Stimulated activated CD4-positive, alpha-beta T cell treated with anti-CD3 and anti-CD28 coated beads, Interleukin-15, amount 100 ng/mL, for 48 hours (primary cell): ENCODE data around the gene LRP5.

Source experiments
- DNase-seq, 2 donors: peaks; one replicate each; pipeline ENCODE4 v3.0.0-alpha.2; 2020; ENCODE audit warnings: low read depth in 2 of 2

Gene LRP5

GRCh38 chr11:68308068-68308467, 4.3 kb upstream of the LRP5 start:
- no peak for DNase-seq

DNA sequence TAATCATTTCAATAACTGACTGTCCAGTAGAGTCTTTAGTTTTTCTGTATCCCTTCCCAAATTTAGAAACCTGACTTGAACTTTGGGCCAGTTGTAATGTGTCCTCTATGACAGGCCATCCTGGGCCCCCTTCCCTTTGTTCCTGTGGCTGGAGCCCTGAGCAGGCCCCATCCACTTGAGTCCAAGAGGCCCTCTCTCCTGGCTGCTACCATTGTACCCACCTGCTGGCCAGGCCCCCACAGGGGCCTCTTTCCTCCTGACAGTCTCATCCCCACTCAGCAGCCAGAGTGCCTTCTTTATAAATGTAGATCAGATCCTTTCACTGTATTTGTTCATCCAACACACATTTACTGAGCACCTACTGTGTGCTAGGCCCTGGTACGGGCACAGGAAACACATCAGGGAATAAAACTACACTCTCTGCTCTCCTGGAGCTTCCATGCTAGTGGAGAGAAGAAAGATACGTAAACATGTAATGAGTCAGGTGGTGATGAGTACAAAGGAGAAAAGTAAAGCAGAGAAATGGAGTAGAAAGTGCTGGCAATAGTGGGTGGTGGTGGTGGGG, 2.7 kb upstream of the LRP5 start:
- DNase-seq = no peak

DNA sequence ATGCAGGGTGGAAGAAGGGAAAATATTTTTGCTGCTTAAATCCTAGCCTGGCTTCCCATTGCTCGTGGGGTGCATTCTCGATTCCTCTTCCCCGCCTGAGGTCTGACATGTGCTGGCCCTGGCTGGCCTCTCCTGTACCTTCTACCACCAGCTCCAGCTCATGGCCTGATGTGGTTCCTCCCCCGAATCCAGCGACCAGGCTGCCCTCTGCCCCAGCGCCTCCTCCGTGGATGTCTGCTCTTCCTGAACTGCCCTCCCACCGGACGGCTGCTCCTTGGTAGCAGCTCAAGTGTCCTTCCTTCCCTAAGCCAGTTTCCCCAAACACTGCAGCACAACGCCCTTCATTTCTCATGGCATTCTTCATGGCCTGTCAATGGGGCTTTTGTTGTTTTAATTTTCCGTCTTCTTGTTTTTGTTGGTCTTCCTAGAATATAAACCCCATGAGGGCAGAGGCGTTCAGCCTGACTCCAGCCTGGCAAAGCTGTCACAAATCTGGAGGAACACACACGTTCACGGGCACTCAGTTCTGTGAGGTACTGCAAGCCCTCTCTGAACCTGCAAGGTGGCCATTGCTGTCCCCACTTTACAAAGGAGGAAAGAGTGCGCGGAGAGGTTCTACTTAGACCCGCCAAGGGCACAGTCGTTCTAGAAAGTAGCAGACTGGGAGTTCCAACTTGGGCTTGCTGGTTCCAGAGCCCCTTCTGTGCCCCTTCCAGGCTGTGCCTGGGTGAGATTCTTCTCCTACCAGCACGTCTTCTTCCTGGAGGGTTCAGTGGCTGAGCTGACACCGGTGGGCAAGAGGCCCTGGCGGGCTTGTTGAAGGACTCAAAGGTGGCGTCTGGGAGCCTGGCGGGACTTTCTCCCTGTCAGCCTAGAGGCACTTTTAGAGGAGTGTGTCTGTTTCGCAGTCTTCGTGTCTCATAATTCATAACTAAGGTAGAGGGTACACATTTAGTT, 953 bp upstream of the LRP5 start:
- DNase-seq = no peak

DNA sequence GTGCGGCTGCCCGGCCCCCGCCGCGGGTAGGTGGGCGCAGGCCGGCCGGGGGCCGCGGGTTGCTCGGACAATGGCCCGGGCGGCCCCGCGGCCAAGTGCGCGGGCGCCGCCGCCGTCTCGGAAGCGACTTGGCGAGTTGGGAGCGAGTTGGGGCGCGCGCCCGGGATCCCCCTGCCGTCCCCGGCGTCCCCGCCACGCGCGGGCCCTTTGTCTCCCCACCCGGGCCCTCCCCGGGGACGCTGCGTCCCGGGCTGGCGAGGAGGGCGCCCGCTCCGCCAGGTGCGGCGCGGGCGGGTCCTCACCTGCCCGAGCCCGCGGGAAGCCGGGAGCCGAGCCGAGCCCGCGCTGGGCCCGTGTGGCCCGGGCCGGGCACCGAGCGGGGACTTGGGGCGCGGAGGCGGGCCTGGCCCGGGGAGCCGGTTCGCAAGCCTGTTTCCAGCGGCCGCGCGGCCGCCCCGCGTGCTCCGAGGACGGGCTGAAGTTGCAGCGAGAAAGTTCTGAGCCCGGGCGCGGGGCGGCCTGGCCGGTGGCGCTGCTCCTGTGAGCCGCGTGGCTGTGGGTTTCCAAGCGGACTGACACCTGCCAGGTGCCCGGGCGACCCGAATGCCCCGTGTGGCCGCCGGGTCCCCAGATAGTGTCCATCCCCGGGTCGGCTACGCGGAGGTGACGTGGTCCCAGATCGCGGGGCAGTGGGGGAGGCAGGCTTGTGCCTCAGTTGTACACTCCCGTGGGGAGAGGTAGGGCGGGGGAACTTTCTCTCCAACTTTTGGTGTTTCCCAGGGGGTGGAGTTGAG, 586 bp downstream of the LRP5 start:
- no peak for DNase-seq

GRCh38 chr11:68313574-68314202, 1.3 kb downstream of the LRP5 start:
- DNase-seq = no peak

GRCh38 chr11:68314203-68315170, 2.1 kb downstream of the LRP5 start:
- DNase-seq = no peak

GRCh38 chr11:68315171-68315920, 3.0 kb downstream of the LRP5 start:
- no peak for DNase-seq

GRCh38 chr11:68317147-68317785, 4.9 kb downstream of the LRP5 start:
- DNase-seq = no peak

DNA sequence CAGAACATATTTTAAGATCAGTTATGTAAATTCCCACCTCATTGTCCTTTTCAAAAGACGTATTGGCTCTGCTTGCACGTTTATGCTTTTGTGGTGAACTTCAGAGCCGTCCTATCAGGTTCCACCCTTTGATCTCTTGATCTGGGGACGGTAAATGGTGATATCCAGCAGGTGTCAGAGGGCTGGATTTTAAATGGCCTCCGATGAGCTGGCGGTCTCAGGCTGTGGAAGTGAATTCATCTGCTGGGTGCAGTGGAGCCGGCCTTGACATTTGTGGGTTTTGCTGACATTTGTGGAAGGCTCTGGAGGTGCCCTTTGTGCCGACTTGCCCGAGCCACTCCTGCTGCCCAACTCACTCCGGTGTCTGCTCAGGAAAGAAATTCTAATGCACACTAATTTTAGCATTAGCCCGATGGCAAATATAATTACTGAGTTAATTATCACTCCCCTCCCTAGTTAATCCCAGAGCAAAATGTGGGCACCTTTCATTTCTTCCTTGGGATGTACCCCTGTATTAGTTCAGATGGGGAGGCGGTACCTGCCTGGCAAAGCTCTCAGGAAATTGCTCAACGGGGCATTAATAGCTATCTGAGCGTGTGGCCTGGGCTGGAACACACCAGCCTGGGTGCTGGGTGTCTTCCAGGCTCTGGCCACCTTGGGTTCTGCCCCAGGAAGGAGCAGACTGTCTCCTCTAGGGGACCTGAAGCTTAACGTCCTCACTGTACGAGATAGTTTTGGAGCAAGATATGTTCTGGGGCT, 9.1 kb downstream of the LRP5 start:
- no peak for DNase-seq

DNA sequence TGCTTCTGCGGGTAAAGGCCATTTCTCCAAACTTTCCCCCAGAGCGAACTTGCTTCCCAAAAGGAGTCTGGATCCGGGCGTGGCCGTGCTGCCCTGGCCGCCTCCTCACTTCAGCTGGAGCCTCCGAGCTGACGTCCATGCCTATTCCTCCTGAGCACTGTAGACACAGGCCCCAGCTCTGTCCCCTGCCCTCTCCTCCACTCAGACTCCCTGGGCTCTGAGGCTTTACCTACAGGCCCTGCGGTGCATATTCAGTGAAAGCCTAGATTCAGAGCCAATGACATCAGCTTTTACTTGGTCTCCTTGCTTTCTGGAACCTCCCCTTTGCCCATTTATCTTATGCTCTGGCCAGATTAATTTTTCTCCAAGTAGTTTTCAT, 9.7 kb downstream of the LRP5 start:
- no peak for DNase-seq

DNA sequence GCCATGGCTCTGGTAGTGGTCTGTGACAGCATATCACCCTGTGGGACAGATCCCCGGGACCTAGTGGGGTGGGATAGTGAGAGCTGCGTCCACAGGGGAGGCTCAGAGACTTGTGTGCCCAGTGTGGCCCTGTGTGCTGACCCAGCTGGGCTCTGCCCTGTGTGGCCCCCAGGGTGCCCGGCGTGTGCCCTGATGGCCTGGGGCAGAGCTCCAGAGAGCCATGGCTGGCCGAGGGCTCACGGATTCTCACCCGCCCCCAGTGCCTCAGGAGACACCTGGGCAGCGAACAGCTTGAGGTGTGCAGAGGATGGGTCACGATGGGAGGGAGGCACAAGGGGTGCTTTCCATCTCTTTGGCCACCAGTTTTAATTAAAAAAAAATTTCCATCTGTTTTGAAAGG, 11.8 kb downstream of the LRP5 start:
- DNase-seq = no peak

- no peak for DNase-seq
Observed at GRCh38 chr11:68324695-68325094, 12.3 kb downstream of the LRP5 start.

DNA sequence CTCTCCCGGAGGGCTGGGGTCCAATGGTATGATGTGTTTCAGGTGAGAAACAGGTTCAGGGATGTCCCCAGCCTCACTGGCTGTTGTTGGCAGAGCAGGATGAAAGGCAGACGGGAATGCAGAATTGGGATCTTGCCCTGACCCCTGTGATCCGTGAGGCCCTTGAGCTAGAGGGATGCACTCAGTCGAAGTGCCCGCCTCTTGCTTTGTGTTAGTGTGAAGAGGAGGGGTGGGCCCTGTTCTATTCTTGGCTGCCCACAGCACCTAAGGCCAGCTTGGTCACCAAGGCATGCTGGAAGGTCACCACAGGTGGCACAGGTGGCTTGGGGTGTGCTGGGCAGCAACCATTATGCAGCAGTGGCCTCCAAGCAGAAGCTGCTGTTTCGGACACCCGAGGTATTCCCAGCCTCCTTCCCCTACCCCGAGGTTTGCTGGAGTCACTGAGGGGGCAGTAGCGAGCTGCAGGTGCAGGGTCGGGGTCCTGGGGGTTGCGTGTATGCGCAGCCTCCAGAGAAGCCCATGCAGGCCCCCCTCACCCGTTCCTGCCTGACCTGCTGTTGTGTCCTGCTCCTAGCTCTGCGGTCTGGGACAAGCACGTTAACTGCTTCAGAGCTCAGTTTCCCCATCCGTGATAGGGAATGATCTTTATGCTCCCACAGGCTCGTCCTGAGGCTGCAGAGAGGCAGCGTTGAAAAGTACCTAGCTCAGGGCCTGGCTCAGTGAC, 13.0 kb downstream of the LRP5 start:
- DNase-seq = no peak

DNA sequence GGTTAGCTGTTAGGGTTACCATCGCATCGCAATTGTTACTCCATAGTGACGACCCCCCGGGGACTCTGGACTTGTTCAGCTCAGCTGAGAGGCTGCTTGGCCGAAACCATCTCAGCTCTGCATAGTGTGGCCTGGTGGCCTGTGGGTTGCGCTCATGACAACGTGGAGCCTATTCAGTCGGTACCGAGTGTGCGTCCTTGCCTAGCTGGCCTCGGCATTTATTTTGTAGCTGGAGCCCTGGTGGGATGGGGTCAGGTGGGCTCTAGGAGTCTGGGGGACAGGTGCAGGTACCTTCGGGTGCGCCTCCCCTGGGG, 13.5 kb downstream of the LRP5 start:
- DNase-seq = no peak

DNA sequence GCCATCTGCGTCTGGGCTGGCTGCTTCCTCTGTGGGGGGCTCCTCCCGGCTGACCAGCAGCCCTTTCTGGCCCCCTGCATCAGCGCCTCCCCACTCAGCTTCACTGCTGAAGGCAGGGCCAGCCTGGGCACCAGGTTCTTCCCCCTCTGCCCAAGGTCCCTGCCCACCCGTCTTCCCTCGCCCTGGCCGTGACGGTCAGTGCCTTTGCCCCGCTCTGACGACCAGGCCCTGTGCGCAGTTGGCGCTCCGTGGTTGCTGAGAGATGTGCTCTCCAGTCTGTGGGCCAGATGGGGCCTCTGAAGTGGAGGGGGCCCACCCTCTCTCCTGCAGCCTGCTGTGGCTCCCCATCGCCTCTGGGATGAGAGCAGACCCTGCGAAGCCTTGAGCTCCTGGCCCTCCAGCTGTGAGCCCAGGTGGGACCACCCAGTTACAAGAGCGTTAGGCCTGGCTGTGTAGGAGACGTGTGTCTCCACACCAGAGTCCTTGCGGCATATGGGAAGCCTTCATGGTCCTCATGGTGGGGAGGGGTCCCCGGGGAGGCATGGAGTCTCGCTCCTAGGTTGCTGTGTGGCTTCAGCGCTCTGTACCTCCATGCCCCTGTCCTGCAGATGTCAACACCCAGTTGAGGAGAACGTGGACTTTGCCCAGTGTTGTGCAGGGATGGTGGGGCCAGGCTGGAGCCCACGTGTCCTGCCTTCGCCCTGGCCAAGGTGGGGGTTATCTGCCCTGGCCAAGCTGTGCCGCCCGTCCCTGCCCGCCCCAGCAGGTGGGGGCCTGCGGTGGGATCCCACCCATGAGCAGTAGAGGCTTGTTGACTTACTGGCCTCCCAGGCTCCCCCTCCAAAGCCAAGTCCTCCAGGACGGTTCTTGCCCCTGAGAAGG, 14.2 kb downstream of the LRP5 start:
- no peak for DNase-seq

DNA sequence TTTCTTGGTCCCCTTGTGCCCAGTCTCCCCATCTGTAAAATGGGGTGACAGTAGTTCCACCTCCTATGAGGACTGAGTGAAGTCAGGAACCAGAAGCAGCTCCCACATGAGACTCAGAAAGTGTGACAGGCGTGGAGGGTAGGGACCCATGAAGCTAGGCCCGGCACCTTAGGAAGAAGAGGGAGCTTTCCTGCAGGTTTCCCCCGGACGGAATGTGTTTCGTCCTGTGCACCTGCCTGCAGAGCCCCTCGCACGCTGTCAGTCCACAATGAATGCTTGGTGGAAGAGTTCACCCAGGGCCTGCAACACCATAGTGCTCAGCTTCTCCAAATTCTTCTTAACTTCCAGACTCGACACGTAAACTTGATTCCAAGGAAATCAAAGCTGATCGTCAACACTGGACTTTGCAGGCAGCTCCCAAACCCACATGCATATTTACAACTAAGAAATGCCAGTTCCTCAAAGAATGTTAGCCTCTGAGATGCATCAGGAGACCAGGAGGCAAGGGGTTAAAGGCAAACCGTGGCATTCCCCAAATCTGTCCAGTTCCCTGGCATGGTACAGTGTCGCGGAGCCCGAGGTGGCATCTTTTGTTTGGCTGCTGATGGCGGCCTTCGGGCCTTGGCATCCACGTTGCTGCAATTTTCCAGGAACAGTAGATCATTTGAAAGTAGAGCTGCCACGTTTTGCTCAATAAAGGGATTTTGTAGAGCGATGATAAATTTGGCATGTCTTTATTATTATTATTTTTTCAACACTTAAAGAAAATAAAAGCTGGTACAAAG, 15.4 kb downstream of the LRP5 start:
- DNase-seq = no peak
